ENCODE data around the gene OTOA.
A peak's percentile ranks its signal among the peaks of the same experiment; 100 is the strongest.
"Not testable (repeated sequence)": the region's sequence is repeated elsewhere in the genome, so short reads cannot be mapped to it uniquely, and the experiment has no call there.

OTOA gene

DNA sequence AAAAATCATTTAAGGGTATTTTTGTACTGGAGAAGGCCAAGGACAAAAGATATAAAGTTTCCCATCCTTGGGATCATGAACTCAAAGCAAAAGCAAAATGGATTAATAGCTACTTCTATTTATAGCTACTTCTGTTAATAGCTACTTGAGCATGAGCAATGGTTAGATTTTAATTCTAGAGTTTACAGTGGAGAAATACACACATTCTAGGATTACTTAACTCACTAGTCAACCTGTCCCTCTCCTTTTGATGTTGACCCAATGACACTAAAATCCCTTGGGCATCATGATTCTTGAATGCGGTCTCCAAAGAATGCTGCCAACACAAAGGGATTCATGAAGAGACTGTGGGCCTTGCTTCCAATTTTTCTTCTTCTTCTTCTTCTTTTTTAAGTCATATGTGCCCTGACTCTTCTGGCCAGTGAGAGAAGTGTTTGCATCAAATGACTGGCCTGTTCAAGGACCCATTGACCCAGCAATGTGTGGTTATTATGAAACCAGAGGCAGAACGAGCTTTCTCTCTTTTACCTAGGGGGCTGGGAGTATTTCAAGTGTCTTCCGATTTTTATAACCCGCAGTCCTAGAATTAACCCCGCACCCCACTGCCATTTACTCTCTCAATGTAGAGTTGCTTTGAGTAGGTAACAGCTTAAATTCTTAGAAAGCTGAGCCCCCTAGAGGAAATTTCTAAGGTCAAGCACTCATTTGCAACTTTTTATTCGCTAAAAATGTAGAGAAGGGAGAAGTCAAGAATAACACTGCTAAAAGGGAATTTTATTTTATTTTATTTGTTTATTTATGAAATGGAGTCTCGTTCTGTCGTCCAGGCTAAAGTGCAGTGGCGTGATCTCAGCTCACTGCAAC lies 34.6 kb downstream of the OTOA start:
- Mint-ChIP-seq H3K27ac (ENCODE audit: low read depth) (no peak overlapping the region), H3K9me3 (no peaks in the 10 kb centered on the region), H3K4me1 (no peaks in the 10 kb centered on the region), H3K36me3 (ENCODE audit: insufficient read depth) (no peaks in the 10 kb centered on the region), H3K27me3 (no peaks in the 10 kb centered on the region), H3K4me3 (no peak overlapping the region)
- DNase-seq (ENCODE audit: low spot score in 2 of 2) (no peak), ATAC-seq (replicated peaks; ENCODE audit: extremely low read depth, poor library complexity, severe bottlenecking) (no peak)

DNA sequence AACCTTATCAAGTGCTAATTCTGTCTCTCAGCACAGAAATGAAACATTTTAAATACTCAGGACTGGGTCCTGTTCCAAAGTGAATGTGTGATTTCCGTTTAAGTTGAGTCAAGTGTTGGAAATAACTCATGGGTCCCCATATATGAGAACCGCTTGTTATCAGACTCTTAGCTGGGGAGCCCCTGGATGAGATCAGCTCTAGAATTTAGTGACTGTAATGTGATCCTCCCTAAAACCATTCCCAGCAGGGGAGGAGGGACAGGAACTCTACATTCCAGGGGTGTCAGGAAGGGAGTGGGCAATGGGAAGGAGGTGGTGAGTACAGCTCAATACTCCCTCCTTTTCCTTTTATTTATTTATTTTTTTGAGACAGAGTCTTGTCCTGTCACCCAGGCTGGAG lies 37.5 kb downstream of the OTOA start:
- ATAC-seq (replicated peaks; ENCODE audit: extremely low read depth, poor library complexity, severe bottlenecking) (no peak), DNase-seq (ENCODE audit: low spot score in 2 of 2) (no peak)
- Mint-ChIP-seq H3K9me3 (no peaks in the 10 kb centered on the region), H3K27me3 (no peaks in the 10 kb centered on the region), H3K36me3 (ENCODE audit: insufficient read depth) (no peaks in the 10 kb centered on the region), H3K4me1 (no peaks in the 10 kb centered on the region), H3K27ac (ENCODE audit: low read depth) (no peak overlapping the region), H3K4me3 (no peak overlapping the region)

DNA sequence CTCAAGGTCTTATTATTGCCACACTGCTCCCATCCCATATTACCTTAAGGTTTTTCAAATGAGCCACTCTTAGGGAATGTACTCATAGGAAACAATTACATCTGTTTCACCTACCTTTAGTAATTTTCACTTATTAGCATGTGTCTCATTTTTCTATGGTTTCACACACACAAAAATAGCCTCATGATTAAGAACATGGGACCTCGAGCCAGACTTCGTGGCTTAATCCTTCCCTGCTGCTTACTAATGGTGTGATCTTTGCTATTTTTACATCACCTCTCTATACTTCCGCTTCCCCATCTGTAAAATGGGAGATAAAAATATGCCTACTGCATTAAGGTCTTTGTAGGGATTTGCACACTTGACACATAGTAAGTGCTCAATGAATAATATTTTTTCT lies 38.5 kb downstream of the OTOA start:
- Mint-ChIP-seq H3K9me3 (no peaks in the 10 kb centered on the region), H3K27ac (ENCODE audit: low read depth) (no peak overlapping the region), H3K4me1 (no peaks in the 10 kb centered on the region), H3K4me3 (no peak overlapping the region), H3K27me3 (no peaks in the 10 kb centered on the region), H3K36me3 (ENCODE audit: insufficient read depth) (no peaks in the 10 kb centered on the region)
- DNase-seq (ENCODE audit: low spot score in 2 of 2) (no peak), ATAC-seq (replicated peaks; ENCODE audit: extremely low read depth, poor library complexity, severe bottlenecking) (no peak)

DNA sequence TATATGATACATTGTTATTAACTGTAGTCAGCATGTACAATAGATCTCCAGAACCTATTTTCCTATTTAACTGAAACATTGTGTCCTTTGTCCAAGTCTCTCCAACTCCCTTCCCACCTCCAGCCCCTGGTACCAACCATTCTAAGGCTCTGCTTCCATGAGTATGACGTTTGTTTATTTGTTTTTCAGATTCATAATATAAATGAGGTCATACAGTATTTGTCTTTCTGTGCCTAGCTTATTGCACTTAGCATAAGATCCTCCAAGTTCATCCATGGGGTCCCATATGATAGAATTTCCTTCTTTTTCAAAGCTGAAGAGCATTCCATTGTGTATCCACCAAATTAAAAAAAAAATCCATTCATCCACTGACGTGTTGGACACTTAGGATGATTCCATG lies 39.4 kb downstream of the OTOA start:
- DNase-seq (ENCODE audit: low spot score in 2 of 2) (no peak), ATAC-seq (replicated peaks; ENCODE audit: extremely low read depth, poor library complexity, severe bottlenecking) (no peak)
- Mint-ChIP-seq H3K36me3 (ENCODE audit: insufficient read depth) (peaks cover 2% of the 10 kb centered on the region), H3K27ac (ENCODE audit: low read depth) (no peak overlapping the region), H3K27me3 (no peaks in the 10 kb centered on the region), H3K4me1 (no peaks in the 10 kb centered on the region), H3K9me3 (no peaks in the 10 kb centered on the region), H3K4me3 (no peak overlapping the region)

DNA sequence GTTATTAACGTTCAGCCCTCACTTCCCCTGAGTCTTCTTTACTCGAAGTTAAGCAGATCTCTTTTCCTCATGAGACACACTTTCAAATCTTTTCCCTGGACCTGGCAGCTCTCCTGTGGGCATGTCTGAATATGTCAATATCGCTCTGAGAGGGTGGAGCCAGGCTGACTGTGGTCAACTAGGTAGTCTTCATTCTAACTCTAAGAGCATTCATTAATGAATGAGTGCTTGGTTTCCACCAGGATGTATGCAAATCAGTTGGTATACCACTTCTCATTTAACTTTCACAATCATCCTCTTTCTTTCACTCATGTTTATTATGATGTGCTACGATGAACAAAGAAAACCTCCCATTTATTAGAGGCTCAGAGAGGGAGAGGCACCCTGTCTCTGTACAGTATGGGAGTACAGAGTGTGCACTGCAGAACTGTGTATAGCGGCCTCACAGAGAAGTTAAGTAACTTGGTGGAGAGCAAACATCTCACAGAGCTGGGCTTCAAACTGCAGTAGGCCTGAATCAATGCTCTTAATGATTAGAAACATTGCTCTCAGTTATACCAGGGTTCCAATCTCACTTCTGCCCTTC lies 39.9 kb downstream of the OTOA start:
- H3K9me3 Mint-ChIP-seq = no peaks in the 10 kb centered on the region
- ATAC-seq (replicated peaks; ENCODE audit: extremely low read depth, poor library complexity, severe bottlenecking) (no peak), DNase-seq (ENCODE audit: low spot score in 2 of 2) (no peak)
- H3K4me1 Mint-ChIP-seq = no peaks in the 10 kb centered on the region
- H3K4me3 Mint-ChIP-seq = no peak overlapping the region
- H3K27ac Mint-ChIP-seq (ENCODE audit: low read depth) = no peak overlapping the region
- H3K36me3 Mint-ChIP-seq (ENCODE audit: insufficient read depth) = peaks cover 2% of the 10 kb centered on the region
- H3K27me3 Mint-ChIP-seq = no peaks in the 10 kb centered on the region

- Mint-ChIP-seq H3K9me3 (no peaks in the 10 kb centered on the region), H3K4me1 (no peaks in the 10 kb centered on the region), H3K4me3 (no peak overlapping the region), H3K27ac (ENCODE audit: low read depth) (no peak overlapping the region), H3K36me3 (ENCODE audit: insufficient read depth) (peaks cover 2% of the 10 kb centered on the region), H3K27me3 (no peaks in the 10 kb centered on the region)
- no peak for ATAC-seq (replicated peaks; ENCODE audit: extremely low read depth, poor library complexity, severe bottlenecking)
- no peak for DNase-seq (ENCODE audit: low spot score in 2 of 2)
These were observed 40.5 kb downstream of the OTOA start for GRCh38 chr16:21704266-21704665.

DNA sequence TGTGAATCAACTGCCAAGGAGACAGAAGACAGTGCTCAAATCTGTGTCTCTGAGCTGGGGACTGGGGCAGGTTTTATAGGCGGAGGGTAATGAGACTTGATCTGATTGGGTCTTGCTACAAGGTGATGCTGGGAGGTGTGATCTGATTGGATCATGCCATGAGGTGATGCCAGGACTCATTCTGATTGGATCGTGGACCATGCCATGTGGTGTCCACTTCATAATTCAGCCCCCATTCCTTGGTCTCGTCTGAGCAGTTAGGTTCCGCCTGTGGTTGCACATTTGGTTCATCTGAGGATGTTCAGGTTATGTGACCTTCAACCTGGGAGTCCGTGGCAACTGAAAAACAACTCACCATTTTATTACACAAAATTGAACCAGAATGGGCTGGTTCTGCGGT lies 41.0 kb downstream of the OTOA start:
- DNase-seq (ENCODE audit: low spot score in 2 of 2) (no peak), ATAC-seq (replicated peaks; ENCODE audit: extremely low read depth, poor library complexity, severe bottlenecking) (no peak)
- H3K27me3 Mint-ChIP-seq = no peaks in the 10 kb centered on the region
- peaks cover 2% of the 10 kb centered on the region for H3K36me3 Mint-ChIP-seq (ENCODE audit: insufficient read depth)
- H3K27ac Mint-ChIP-seq (ENCODE audit: low read depth) = no peak overlapping the region
- H3K9me3 Mint-ChIP-seq = no peaks in the 10 kb centered on the region
- no peaks in the 10 kb centered on the region for H3K4me1 Mint-ChIP-seq
- H3K4me3 Mint-ChIP-seq = no peak overlapping the region

DNA sequence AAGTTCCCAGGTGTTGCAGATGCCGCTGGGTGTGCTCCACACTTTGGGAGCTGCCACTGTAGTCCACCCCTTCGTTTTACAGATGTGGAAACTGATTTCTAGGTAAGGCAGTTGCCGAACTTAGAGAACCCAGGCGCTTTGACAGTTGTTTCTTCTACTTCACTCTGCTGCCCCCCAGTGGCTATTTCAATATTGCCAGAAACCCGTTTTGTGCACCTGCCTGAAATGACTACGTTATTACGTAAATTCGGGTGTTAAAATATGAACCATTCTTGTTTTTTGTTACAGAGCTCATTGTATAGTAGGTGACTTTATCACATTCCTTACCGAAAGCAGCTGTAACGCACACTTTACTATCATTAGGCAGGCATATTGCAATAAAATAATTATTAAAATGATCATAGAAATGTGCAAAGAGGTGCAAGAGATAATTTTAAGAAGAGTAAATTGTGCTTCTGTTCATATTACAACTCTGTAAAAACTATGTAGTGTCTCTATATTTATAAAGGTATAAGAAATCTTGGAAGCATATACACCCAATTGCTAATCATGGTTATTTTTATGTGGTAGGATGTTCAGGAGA lies 44.9 kb downstream of the OTOA start:
- Mint-ChIP-seq H3K27ac (ENCODE audit: low read depth) (no peak overlapping the region), H3K4me1 (no peaks in the 10 kb centered on the region), H3K27me3 (no peaks in the 10 kb centered on the region), H3K36me3 (ENCODE audit: insufficient read depth) (peaks cover 2% of the 10 kb centered on the region), H3K4me3 (no peak overlapping the region), H3K9me3 (no peaks in the 10 kb centered on the region)
- ATAC-seq (replicated peaks; ENCODE audit: extremely low read depth, poor library complexity, severe bottlenecking) = peak; percentile 65
- DNase-seq (ENCODE audit: low spot score in 2 of 2) = peak; percentile 77 to 79

- peaks cover 2% of the 10 kb centered on the region for H3K36me3 Mint-ChIP-seq (ENCODE audit: insufficient read depth)
These were observed 47.2 kb downstream of the OTOA start for GRCh38 chr16:21710938-21711337.

DNA sequence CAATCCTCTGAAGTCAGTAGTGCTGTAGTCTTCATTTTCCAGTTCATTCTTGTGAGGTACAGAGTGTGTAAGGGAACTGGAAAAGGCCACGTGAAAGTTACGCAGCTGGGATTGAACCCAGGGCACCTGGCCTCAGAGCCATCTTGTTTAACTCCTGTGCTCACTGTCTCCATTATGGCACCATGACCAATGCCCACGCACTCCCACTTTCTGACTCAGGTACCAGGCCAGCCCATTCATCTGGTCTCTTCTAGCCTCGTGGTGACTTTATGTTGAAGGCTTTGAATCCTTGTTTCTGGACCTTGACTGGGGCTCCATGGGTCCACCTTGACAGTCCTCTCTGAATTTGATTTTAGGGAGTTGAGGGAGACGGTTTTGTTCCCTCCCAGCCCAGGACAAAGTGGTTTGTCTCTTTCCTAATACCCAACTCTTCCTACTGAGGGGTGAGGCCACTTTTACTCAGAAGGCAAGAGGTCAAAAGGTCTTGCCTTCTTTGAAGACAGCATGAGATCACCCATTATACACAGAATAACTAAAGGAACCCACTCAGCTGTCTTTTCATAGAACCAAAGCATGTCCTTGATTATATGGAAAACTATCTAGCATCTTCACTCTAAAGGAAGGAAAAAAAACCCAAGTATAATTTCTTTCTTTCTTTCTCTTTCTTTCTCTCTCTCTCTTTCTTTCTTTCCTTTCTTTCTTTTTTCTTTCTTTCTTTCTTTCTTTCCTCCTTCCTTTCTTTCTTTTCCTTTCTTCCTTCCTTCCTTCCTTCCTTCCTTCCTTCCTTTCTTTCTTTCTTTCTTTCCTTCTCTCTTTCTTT lies 50.0 kb downstream of the OTOA start:
- no peaks in the 10 kb centered on the region for H3K36me3 Mint-ChIP-seq (ENCODE audit: insufficient read depth)
- H3K4me3 Mint-ChIP-seq = no peak overlapping the region
- H3K27me3 Mint-ChIP-seq = no peaks in the 10 kb centered on the region
- H3K4me1 Mint-ChIP-seq = no peaks in the 10 kb centered on the region
- no peaks in the 10 kb centered on the region for H3K9me3 Mint-ChIP-seq
- DNase-seq (ENCODE audit: low spot score in 2 of 2) (no peak), ATAC-seq (replicated peaks; ENCODE audit: extremely low read depth, poor library complexity, severe bottlenecking) (no peak)
- H3K27ac Mint-ChIP-seq (ENCODE audit: low read depth) = no peak overlapping the region

More at GRCh38 chr16:21710938-21711337, 47.2 kb downstream of the OTOA start:
- Mint-ChIP-seq H3K27ac (ENCODE audit: low read depth) (no peak overlapping the region), H3K4me3 (no peak overlapping the region), H3K27me3 (no peaks in the 10 kb centered on the region), H3K9me3 (no peaks in the 10 kb centered on the region), H3K4me1 (no peaks in the 10 kb centered on the region)
- DNase-seq (ENCODE audit: low spot score in 2 of 2) = no peak
- no peak for ATAC-seq (replicated peaks; ENCODE audit: extremely low read depth, poor library complexity, severe bottlenecking)

- H3K9me3 Mint-ChIP-seq; H3K4me3 Mint-ChIP-seq; DNase-seq (ENCODE audit: low spot score in 2 of 2); H3K4me1 Mint-ChIP-seq; H3K27ac Mint-ChIP-seq (ENCODE audit: low read depth); ATAC-seq (replicated peaks; ENCODE audit: extremely low read depth, poor library complexity, severe bottlenecking); H3K27me3 Mint-ChIP-seq; H3K36me3 Mint-ChIP-seq (ENCODE audit: insufficient read depth): not testable (repeated sequence)
These were observed 50.5 kb downstream of the OTOA start for GRCh38 chr16:21714369-21714618.

GRCh38 chr16:21717608-21718007 lies 53.8 kb downstream of the OTOA start:
- no peaks in the 10 kb centered on the region for H3K4me1 Mint-ChIP-seq
- no peak for ATAC-seq (replicated peaks; ENCODE audit: extremely low read depth, poor library complexity, severe bottlenecking)
- H3K4me3 Mint-ChIP-seq = no peak overlapping the region
- no peak for DNase-seq (ENCODE audit: low spot score in 2 of 2)
- H3K9me3 Mint-ChIP-seq = no peaks in the 10 kb centered on the region
- H3K27me3 Mint-ChIP-seq = no peaks in the 10 kb centered on the region
- H3K27ac Mint-ChIP-seq (ENCODE audit: low read depth) = no peak overlapping the region
- H3K36me3 Mint-ChIP-seq (ENCODE audit: insufficient read depth) = no peaks in the 10 kb centered on the region

Data from central memory CD8-positive, alpha-beta T cell (primary cell).